Measurements from ENCODE around the gene ATP2B2. TPM values are rescaled to one million over a fixed set of nuclear protein-coding genes. Genes with fewer than 3 reads are reported as not detected.

The ATP2B2 gene
- total RNA-seq, 2 donors from 2014 or later = 0.14 to 0.74 TPM

- H3K4me1 ChIP-seq (replicated peaks) = no peaks in the 10 kb centered on the region
- H3K9me3 ChIP-seq = no peaks in the 10 kb centered on the region
- 65% methylated on average over 7 of the region's 7 CpGs for WGBS
- TF ChIP-seq POLR2AphosphoS5 (IDR thresholded peaks at IDR 0.05) (no peak), POLR2A (IDR thresholded peaks at IDR 0.05) (no peak), CTCF (IDR thresholded peaks at IDR 0.05) (no peak)
- DNase-seq (ENCODE audit: low spot score) = no peak
- intact Hi-C loops (cut with DNase I) = no loop called here
- no peaks in the 10 kb centered on the region for H3K36me3 ChIP-seq
- no peak overlapping the region for H3K4me3 ChIP-seq
- H3K27ac ChIP-seq = no peak overlapping the region
- H3K27me3 ChIP-seq (replicated peaks; ENCODE audit: insufficient read depth) = no peaks in the 10 kb centered on the region
Measured at GRCh38 chr3:10511809-10512494, 6.6 kb upstream of the ATP2B2 start.

- H3K27me3 ChIP-seq (replicated peaks; ENCODE audit: insufficient read depth) = peaks cover 4% of the 10 kb centered on the region
- 83% methylated on average over 6 of the region's 6 CpGs for WGBS
- H3K36me3 ChIP-seq = no peaks in the 10 kb centered on the region
- H3K27ac ChIP-seq = no peak overlapping the region
- TF ChIP-seq CTCF (IDR thresholded peaks at IDR 0.05) (no peak), POLR2AphosphoS5 (IDR thresholded peaks at IDR 0.05) (no peak), POLR2A (IDR thresholded peaks at IDR 0.05) (no peak)
- DNase-seq (ENCODE audit: low spot score) = no peak
- intact Hi-C loops (cut with DNase I) = no loop called here
- H3K4me3 ChIP-seq = no peak overlapping the region
- H3K9me3 ChIP-seq = no peaks in the 10 kb centered on the region
- H3K4me1 ChIP-seq (replicated peaks) = no peaks in the 10 kb centered on the region
Measured at GRCh38 chr3:10510743-10511432, 5.5 kb upstream of the ATP2B2 start.

GRCh38 chr3:10510086-10510742 lies 4.8 kb upstream of the ATP2B2 start:
- intact Hi-C loops (cut with DNase I) = no loop called here
- 73% methylated on average over 10 of the region's 10 CpGs for WGBS
- H3K27ac ChIP-seq = no peak overlapping the region
- no peaks in the 10 kb centered on the region for H3K36me3 ChIP-seq
- peaks cover 7% of the 10 kb centered on the region for H3K27me3 ChIP-seq (replicated peaks; ENCODE audit: insufficient read depth)
- no peaks in the 10 kb centered on the region for H3K9me3 ChIP-seq
- DNase-seq (ENCODE audit: low spot score) = no peak
- no peak overlapping the region for H3K4me3 ChIP-seq
- no peaks in the 10 kb centered on the region for H3K4me1 ChIP-seq (replicated peaks)
- TF ChIP-seq POLR2A (IDR thresholded peaks at IDR 0.05) (no peak), POLR2AphosphoS5 (IDR thresholded peaks at IDR 0.05) (no peak), CTCF (IDR thresholded peaks at IDR 0.05) (no peak)

- Histone ChIP-seq H3K4me1 (replicated peaks) (no peaks in the 10 kb centered on the region), H3K4me3 (no peak overlapping the region), H3K36me3 (no peaks in the 10 kb centered on the region), H3K27me3 (replicated peaks; ENCODE audit: insufficient read depth) (peaks cover 12% of the 10 kb centered on the region), H3K9me3 (no peaks in the 10 kb centered on the region), H3K27ac (no peak overlapping the region)
- TF ChIP-seq CTCF (IDR thresholded peaks at IDR 0.05) (no peak), POLR2A (IDR thresholded peaks at IDR 0.05) (no peak), POLR2AphosphoS5 (IDR thresholded peaks at IDR 0.05) (no peak)
- WGBS = 87% methylated on average over 6 of the region's 7 CpGs
- intact Hi-C loops (cut with DNase I) = no loop called here
- DNase-seq (ENCODE audit: low spot score) = no peak
Measured at GRCh38 chr3:10509325-10509724, 3.9 kb upstream of the ATP2B2 start.
